Tibial nerve (tissue), 4 donors: ENCODE measurements around the gene TMEM170B.

ENCODE experiments used
- CTCF ChIP-seq, 5 experiments: fragments of 200-600 bp in 3 of 5; fragments of 450-650 bp in 2 of 5; sonication (generic) in 3 of 5; IDR thresholded peaks; one replicate each; pipeline ENCODE4 v1.5.1; 2016 to 2019; ENCODE audit warnings: antibody characterized with exemption in 5 of 5, mild to moderate bottlenecking in 3 of 5, moderate library complexity in 2 of 5
- EP300 ChIP-seq, 2 donors: sonication (generic); formaldehyde crosslinking; IDR thresholded peaks; one replicate each; pipeline ENCODE4 v1.6.1; 2017; ENCODE audit warnings: antibody characterized with exemption in 2 of 2, mild to moderate bottlenecking in 1 of 2
- POLR2A ChIP-seq, 2 donors: fragments of 450-650 bp; IDR thresholded peaks; one replicate each; pipeline ENCODE4 v1.6.1; 2017; ENCODE audit warnings: antibody characterized with exemption in 2 of 2, mild to moderate bottlenecking in 2 of 2, moderate library complexity in 2 of 2

- TF ChIP-seq CTCF (IDR thresholded peaks at IDR 0.05) (no peak), POLR2A (IDR thresholded peaks at IDR 0.05) (no peak), EP300 (IDR thresholded peaks at IDR 0.05) (no peak)
These were observed 16.3 kb downstream of the TMEM170B start for GRCh38 chr6:11553824-11554223.
